Prostate gland (tissue), 2 donors: ENCODE data around the gene EIF3F. TPM values are rescaled to one million over a fixed set of nuclear protein-coding genes. Genes with fewer than 3 reads are reported as not detected.

ENCODE experiments used
- DNase-seq: peaks from one replicate; pipeline ENCODE4 v3.0.0-alpha.2; 2019; ENCODE audit warnings: low spot score
- H3K27ac ChIP-seq, 2 donors: fragments of 200-600 bp; sonication (generic); 2 replicates each; pipeline ENCODE4 v1.5.1; 2017 to 2019
- H3K27me3 ChIP-seq: fragments of 200-600 bp; sonication (generic); replicated peaks from 2 replicates; pipeline ENCODE4 v1.5.1; 2019; ENCODE audit not compliant: insufficient read depth
- H3K36me3 ChIP-seq, 2 donors: fragments of 200-600 bp; sonication (generic); 1 replicate in 1 of 2; 2 replicates in 1 of 2; pipeline versions ENCODE4 v1.5.1 to v1.8.1; 2017 to 2019
- H3K4me1 ChIP-seq: fragments of 200-600 bp; sonication (generic); replicated peaks from 2 replicates; pipeline ENCODE4 v1.5.1; 2019
- H3K4me3 ChIP-seq, 2 donors: fragments of 200-600 bp; sonication (generic); 2 replicates each; pipeline ENCODE4 v1.5.1; 2017 to 2019
- H3K9me3 ChIP-seq: fragments of 200-600 bp; sonication (generic); 2 replicates; pipeline ENCODE4 v1.5.1; 2017
- POLR2A ChIP-seq: fragments of 450-650 bp; IDR thresholded peaks from one replicate; pipeline ENCODE4 v1.6.1; 2016; ENCODE audit warnings: antibody characterized with exemption, mild to moderate bottlenecking
- POLR2AphosphoS5 ChIP-seq: sonication (generic); formaldehyde crosslinking; IDR thresholded peaks from one replicate; pipeline ENCODE4 v1.6.1; 2017; ENCODE audit warnings: antibody characterized with exemption
- WGBS: methylation state at CpG from one replicate; pipeline ENCODE4 v1.1.5; 2018; 5-methylcytosine and 5-hydroxymethylcytosine counted together
- intact Hi-C: fragments of 100-400 bp; cut with DNase I; formaldehyde crosslinking; loops from one replicate; pipeline ENCODE4 v1.14.2; 2022
- total RNA-seq, 2 donors: library from RNA; depleted of rRNA; stranded (reverse); fragments of >200 nt; gene quantifications; one replicate each; pipeline ENCODE4 v1.1.0, GENCODE V29; 2016
- TF ChIP-seq, protein P1 (sequence below), 4 experiments: fragments of 200-600 bp in 2 of 4; fragments of 450-650 bp in 2 of 4; sonication (generic) in 2 of 4; IDR thresholded peaks; 1 replicate in 3 of 4; 2 replicates in 1 of 4; pipeline ENCODE4 v1.5.1; 2016 to 2019; ENCODE audit warnings: antibody characterized with exemption in 4 of 4, mild to moderate bottlenecking in 2 of 4, moderate library complexity in 2 of 4

The EIF3F gene
- total RNA-seq, 2 donors from 2014 or later, result 321 to 473 TPM

DNA sequence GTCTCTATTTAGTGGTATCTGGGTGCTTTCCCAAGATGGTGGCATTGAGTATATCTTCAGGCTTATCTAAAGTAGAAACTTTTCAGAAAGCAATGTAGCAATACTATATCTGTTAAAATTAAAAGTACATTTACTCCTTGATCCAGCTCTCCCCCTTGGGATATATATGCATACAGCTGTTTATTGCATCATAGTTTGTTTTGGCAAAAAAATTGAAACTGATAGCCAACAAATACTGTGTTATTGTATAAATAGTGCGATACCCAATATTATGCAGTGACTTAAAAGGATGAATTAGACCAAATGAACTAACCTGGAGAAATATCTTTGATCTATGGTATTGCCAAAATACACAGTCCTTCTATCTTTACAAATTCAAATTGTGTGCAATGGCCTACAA, 37.2 kb upstream of the EIF3F start:
- 69% methylated on average over 1 of the region's 1 CpG for WGBS
- no peak overlapping the region for H3K27ac ChIP-seq

GRCh38 chr11:7955191-7955590, 31.9 kb upstream of the EIF3F start:
- no peaks in the 10 kb centered on the region for H3K36me3 ChIP-seq
- DNase-seq, result no peak
- intact Hi-C loops, result no loop called here
- no peaks in the 10 kb centered on the region for H3K9me3 ChIP-seq
- TF ChIP-seq POLR2A (no peak), POLR2AphosphoS5 (no peak)
- TF ChIP-seq, protein P1, sequence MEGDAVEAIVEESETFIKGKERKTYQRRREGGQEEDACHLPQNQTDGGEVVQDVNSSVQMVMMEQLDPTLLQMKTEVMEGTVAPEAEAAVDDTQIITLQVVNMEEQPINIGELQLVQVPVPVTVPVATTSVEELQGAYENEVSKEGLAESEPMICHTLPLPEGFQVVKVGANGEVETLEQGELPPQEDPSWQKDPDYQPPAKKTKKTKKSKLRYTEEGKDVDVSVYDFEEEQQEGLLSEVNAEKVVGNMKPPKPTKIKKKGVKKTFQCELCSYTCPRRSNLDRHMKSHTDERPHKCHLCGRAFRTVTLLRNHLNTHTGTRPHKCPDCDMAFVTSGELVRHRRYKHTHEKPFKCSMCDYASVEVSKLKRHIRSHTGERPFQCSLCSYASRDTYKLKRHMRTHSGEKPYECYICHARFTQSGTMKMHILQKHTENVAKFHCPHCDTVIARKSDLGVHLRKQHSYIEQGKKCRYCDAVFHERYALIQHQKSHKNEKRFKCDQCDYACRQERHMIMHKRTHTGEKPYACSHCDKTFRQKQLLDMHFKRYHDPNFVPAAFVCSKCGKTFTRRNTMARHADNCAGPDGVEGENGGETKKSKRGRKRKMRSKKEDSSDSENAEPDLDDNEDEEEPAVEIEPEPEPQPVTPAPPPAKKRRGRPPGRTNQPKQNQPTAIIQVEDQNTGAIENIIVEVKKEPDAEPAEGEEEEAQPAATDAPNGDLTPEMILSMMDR (IDR thresholded peaks at IDR 0.05), result no peak
- 44% methylated on average over 1 of the region's 1 CpG for WGBS
- H3K27ac ChIP-seq, result no peak overlapping the region
- H3K27me3 ChIP-seq, result no peaks in the 10 kb centered on the region
- H3K4me1 ChIP-seq, result no peaks in the 10 kb centered on the region
- H3K4me3 ChIP-seq, result no peak overlapping the region

More for the DNA sequence above, 37.2 kb upstream of the EIF3F start:
- Histone ChIP-seq H3K36me3 (no peaks in the 10 kb centered on the region), H3K27me3 (no peaks in the 10 kb centered on the region), H3K9me3 (no peaks in the 10 kb centered on the region), H3K4me1 (no peaks in the 10 kb centered on the region), H3K4me3 (no peak overlapping the region)
- no peak for DNase-seq
- no peak for TF ChIP-seq POLR2A
- TF ChIP-seq, protein P1 (IDR thresholded peaks at IDR 0.05), result no peak
- no peak for TF ChIP-seq POLR2AphosphoS5
- intact Hi-C loops, result no loop called here

DNA sequence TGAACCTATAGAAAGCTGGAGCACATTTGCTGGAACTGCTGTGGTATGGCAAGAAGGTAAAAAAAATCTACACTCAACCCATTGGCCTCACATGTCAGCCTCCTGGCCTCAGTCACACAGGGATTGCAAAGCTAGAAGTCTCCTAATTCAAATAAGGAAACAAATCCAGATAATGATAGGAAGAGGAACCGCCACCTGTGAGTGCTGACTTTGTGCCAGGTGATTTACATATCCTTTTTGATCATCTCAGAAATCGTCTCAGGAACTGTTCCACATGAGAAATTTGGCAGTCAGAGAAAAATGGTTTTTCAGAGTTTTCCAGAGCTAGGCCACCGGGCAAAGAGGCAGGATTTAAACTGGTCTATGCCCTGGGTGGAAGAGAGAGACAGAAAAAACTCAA, 22.9 kb upstream of the EIF3F start:
- intact Hi-C loops, result no loop called here
- no peak overlapping the region for H3K27ac ChIP-seq
- H3K36me3 ChIP-seq, result no peaks in the 10 kb centered on the region
- H3K9me3 ChIP-seq, result no peaks in the 10 kb centered on the region
- DNase-seq, result no peak
- H3K4me1 ChIP-seq, result no peaks in the 10 kb centered on the region
- H3K4me3 ChIP-seq, result no peak overlapping the region
- 63% methylated on average over 3 of the region's 3 CpGs for WGBS
- TF ChIP-seq, protein P1 (IDR thresholded peaks at IDR 0.05), result no peak
- TF ChIP-seq POLR2AphosphoS5 (no peak), POLR2A (no peak)
- H3K27me3 ChIP-seq, result no peaks in the 10 kb centered on the region

- Histone ChIP-seq H3K9me3 (no peaks in the 10 kb centered on the region), H3K4me3 (no peak overlapping the region), H3K27ac (no peak overlapping the region), H3K36me3 (no peaks in the 10 kb centered on the region), H3K4me1 (no peaks in the 10 kb centered on the region), H3K27me3 (no peaks in the 10 kb centered on the region)
- DNase-seq, result no peak
- TF ChIP-seq POLR2AphosphoS5, result no peak
- TF ChIP-seq, protein P1 (IDR thresholded peaks at IDR 0.05), result no peak
- no peak for TF ChIP-seq POLR2A
- intact Hi-C loops, result no loop called here
Measured at GRCh38 chr11:7964873-7965272, 22.3 kb upstream of the EIF3F start.

GRCh38 chr11:7965386-7965785, 21.8 kb upstream of the EIF3F start, which contains the start of gene NLRP10:
NLRP10 (minus strand) TSS chr11:7965447; CDS start chr11:7963495, 1,952 bp downstream.
- Histone ChIP-seq H3K27ac (no peak within 1 kb of the TSS), H3K4me1 (no peaks in the 10 kb centered on the region), H3K9me3 (no peaks in the 10 kb centered on the region), H3K27me3 (no peaks in the 10 kb centered on the region), H3K36me3 (no peaks in the 10 kb centered on the region), H3K4me3 (no peak within 1 kb of the TSS)
- WGBS, result 100% methylated on average over 1 of the region's 1 CpG
- TF ChIP-seq POLR2A, result no peak
- TF ChIP-seq, protein P1 (IDR thresholded peaks at IDR 0.05), result no peak
- TF ChIP-seq POLR2AphosphoS5, result no peak
- DNase-seq, result no peak
- intact Hi-C loops, result no loop called here
